NCI-H2081 (cell line): ENCODE results near the gene CIAPIN1.

ENCODE experiments used
- DNase-seq, 2 experiments: peaks; one replicate each; lab custom pipeline; 2025; lab: John Stamatoyannopoulos, UW

The CIAPIN1 gene

DNA sequence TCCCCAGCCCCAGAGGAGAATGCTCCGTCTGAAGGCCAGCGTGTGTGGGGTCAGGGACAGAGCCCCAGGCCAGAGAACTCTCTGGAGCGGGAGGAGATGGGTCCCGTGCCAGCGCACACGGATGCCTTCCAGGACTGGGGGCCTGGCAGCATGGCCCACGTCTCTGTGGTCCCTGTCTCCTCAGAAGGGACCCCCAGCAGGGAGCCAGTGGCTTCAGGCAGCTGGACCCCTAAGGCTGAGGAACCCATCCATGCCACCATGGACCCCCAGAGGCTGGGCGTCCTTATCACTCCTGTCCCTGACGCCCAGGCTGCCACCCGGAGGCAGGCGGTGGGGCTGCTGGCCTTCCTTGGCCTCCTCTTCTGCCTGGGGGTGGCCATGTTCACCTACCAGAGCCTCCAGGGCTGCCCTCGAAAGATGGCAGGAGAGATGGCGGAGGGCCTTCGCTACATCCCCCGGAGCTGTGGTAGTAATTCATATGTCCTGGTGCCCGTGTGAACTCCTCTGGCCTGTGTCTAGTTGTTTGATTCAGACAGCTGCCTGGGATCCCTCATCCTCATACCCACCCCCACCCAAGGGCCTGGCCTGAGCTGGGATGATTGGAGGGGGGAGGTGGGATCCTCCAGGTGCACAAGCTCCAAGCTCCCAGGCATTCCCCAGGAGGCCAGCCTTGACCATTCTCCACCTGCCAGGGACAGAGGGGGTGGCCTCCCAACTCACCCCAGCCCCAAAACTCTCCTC lies 64.5 kb downstream of the CIAPIN1 start:
- no peak for DNase-seq

DNA sequence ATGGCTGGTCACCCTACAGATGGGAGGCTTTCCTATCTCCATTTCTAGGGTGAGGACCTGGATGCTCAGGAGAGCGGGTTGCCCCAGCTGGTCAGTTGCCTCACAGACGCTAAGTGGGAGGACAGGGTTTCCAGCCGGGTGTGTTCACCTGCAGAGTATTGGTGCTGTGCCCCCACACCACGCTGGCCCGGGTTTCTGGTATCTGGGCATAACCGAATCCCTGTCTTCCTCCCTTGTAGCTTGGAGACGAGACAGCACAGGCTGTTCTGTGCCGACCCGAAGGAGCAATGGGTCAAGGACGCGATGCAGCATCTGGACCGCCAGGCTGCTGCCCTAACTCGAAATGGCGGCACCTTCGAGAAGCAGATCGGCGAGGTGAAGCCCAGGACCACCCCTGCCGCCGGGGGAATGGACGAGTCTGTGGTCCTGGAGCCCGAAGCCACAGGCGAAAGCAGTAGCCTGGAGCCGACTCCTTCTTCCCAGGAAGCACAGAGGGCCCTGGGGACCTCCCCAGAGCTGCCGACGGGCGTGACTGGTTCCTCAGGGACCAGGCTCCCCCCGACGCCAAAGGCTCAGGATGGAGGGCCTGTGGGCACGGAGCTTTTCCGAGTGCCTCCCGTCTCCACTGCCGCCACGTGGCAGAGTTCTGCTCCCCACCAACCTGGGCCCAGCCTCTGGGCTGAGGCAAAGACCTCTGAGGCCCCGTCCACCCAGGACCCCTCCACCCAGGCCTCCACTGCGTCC lies 65.2 kb downstream of the CIAPIN1 start:
- no peak for DNase-seq

DNA sequence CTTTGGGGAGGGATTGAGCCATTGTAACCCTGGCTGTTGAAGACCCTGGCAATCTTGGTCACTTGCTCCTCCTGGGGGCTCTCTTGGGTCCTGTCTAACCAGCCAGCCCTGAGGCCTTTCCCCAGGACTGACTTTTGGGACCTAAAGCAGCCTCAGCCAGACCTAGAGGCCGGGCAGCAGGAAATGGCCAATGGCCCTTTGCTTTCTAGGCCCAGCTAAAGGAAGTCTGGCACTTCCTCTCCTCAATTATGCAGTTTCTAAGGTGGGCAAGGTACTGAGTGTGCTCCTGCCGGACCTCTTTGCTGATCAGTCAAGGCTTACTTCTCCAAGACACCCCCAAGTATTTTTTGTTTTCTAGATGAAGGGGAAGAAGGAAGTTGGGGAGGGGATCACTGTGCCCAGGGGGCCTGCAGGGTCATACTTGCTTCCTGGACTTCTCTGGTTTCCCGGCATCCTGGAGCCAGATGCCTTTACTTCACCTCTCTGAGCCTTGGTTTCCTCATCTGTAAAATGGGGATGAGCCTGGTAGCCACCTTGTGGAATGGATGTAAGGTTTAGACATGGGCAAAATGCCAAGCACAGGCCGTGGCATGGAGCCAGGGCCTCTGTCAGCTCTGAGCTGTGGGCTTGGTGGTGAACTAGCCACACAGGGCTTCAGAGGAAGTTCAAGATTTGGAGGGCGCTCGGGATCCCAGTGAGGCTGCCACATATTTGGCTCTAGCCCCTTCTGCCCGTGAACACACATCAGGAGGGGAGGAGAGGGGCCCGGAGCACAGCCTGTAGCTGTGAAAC lies 66.3 kb downstream of the CIAPIN1 start:
- DNase-seq, result peak in 1 of 2 experiments; percentile 27

DNA sequence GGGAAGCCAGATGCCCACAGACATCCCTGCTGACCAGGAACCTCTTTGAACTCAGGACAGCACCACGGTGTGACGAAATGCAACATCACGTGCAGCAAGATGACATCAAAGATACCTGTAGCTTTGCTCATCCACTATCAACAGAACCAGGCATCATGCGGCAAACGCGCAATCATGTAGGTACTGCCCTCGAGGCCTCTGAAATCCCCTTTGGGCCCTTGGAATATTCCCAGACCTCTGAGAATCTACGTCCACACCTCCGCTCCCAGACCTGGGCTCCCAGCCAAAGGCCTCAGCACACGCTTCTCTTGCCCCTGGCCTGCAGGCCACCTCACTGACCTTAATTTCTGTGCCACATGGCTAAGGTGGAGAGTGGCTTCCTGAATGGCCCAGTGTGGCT lies 67.6 kb downstream of the CIAPIN1 start:
- DNase-seq, result no peak
